HG02798 (cell line): ENCODE data around the gene TTLL11.

Experiments used
- ATAC-seq: cut with Tn5 transposase; IDR thresholded peaks from one replicate; pipeline ENCODE4 v1.9.1; 2021; ENCODE audit warnings: mild to moderate bottlenecking; ENCODE audit not compliant: unreplicated experiment, poor library complexity

Gene TTLL11

GRCh38 chr9:121893786-121894185, 199.3 kb downstream of the TTLL11 start:
- ATAC-seq, result no peak

- no peak for ATAC-seq
Observed at GRCh38 chr9:121892706-121893105, 200.4 kb downstream of the TTLL11 start.

GRCh38 chr9:121890746-121891145, 202.4 kb downstream of the TTLL11 start:
- ATAC-seq, result no peak

GRCh38 chr9:121889990-121890563, 203.0 kb downstream of the TTLL11 start:
- ATAC-seq, result no peak

GRCh38 chr9:121888438-121888775, 204.7 kb downstream of the TTLL11 start:
- no peak for ATAC-seq

GRCh38 chr9:121887553-121888437, 205.3 kb downstream of the TTLL11 start:
- ATAC-seq, result no peak

GRCh38 chr9:121886759-121887485, 206.2 kb downstream of the TTLL11 start:
- no peak for ATAC-seq

GRCh38 chr9:121885345-121885901, 207.7 kb downstream of the TTLL11 start:
- ATAC-seq, result no peak

- no peak for ATAC-seq
Observed at GRCh38 chr9:121884057-121884541, 209.0 kb downstream of the TTLL11 start.

GRCh38 chr9:121883281-121884056, 209.6 kb downstream of the TTLL11 start:
- no peak for ATAC-seq

GRCh38 chr9:121881920-121882500, 211.1 kb downstream of the TTLL11 start:
- no peak for ATAC-seq

- ATAC-seq, result no peak
Observed at GRCh38 chr9:121880343-121880898, 212.7 kb downstream of the TTLL11 start.

GRCh38 chr9:121878271-121878822, 214.8 kb downstream of the TTLL11 start:
- ATAC-seq, result no peak

- ATAC-seq, result no peak
Observed at GRCh38 chr9:121876658-121877271, 216.3 kb downstream of the TTLL11 start.

GRCh38 chr9:121876255-121876654, 216.9 kb downstream of the TTLL11 start:
- ATAC-seq, result no peak

GRCh38 chr9:121874524-121874923, 218.6 kb downstream of the TTLL11 start:
- no peak for ATAC-seq

GRCh38 chr9:121871431-121872025, 221.6 kb downstream of the TTLL11 start:
- ATAC-seq, result no peak

- no peak for ATAC-seq
Observed at GRCh38 chr9:121870271-121870670, 222.8 kb downstream of the TTLL11 start.
